Activated CD4-positive, alpha-beta memory T cell treated with anti-CD3 and anti-CD28 coated beads, Interleukin-2, amount 10 ng/mL, durations not matched to agents 7 days and 5 days (primary cell): ENCODE data around the gene ITGA7. TPM values are rescaled to one million over a fixed set of nuclear protein-coding genes. Genes with fewer than 3 reads are reported as not detected.
A peak's percentile ranks its signal among the peaks of the same experiment; 100 is the strongest.

Experiments used
- CTCF ChIA-PET: fragments of 350-600 bp; sonication (Branson Sonifier 250); formaldehyde crosslinking; loops from one replicate; lab custom pipeline; 2021; ENCODE audit warnings: antibody characterized with exemption, inconsistent platforms; lab: Charles Lee
- POLR2A ChIA-PET: fragments of 350-600 bp; sonication (Branson Sonifier 250); formaldehyde crosslinking; loops from one replicate; lab custom pipeline; 2021; ENCODE audit warnings: antibody characterized with exemption; lab: Charles Lee
- DNase-seq: peaks from one replicate; pipeline ENCODE4 v3.0.0-alpha.2; 2020
- H3K27ac Mint-ChIP-seq: one replicate; pipeline ENCODE4 v1.8.0; 2021; ENCODE audit warnings: mild to moderate bottlenecking, mixed read lengths
- H3K27me3 Mint-ChIP-seq: one replicate; pipeline ENCODE4 v1.8.0; 2021; ENCODE audit warnings: mixed read lengths
- H3K36me3 Mint-ChIP-seq: one replicate; pipeline ENCODE4 v1.8.0; 2021; ENCODE audit warnings: low read depth, mixed read lengths
- H3K4me1 Mint-ChIP-seq: one replicate; pipeline ENCODE4 v1.8.0; 2021; ENCODE audit warnings: mixed read lengths
- H3K4me3 Mint-ChIP-seq: one replicate; pipeline ENCODE4 v1.8.0; 2021; ENCODE audit warnings: mild to moderate bottlenecking, mixed read lengths
- H3K9me3 Mint-ChIP-seq: one replicate; pipeline ENCODE4 v1.8.0; 2021; ENCODE audit warnings: mixed read lengths
- total RNA-seq, 2 experiments: library from RNA; stranded (reverse); gene quantifications; one replicate each; pipeline ENCODE4 v1.2.3, GENCODE V29; 2021

The ITGA7 gene
- total RNA-seq, 2 experiments from 2014 or later = 1.9 to 2.0 TPM

DNA sequence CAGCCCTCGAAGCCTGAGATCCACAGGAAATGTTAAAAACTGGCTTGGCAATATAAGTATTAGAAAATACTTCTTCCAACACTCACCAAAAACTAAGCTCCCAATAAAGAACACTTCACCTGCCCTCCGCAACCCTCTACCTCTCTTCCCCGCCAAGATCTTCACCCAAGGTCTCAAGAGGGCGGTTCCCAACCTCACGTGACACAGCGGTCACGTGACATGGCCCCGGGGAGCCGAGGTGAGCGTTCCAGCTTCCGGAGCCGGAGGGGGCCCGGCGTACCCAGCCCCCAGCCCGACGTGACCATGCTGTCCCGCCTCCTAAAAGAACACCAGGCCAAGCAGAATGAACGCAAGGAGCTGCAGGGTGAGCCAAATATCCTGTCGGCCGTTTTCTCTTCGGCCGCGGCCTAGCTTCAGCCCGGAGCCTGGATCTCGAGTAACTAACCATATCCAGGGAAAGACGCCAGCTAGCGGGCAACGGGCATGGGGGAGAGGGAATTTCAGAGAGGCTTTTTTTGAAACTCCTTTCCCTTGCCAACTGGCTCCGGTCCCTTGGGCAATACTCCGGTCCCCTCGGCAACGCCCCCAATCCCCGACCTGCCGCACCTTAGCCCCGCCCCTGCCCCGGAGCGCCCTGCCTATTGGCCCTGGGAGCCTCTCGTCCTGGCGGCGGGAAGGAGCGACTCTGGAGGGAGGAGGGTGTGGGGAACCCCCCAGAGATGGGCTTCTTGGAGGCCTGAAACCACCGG lies 8.3 kb upstream of the ITGA7 start, which contains the start of gene BLOC1S1:
TSS of gene BLOC1S1 (plus strand) at position 214 of the 749 bp plus-strand sequence. CDS start at position 220, 6 bp downstream.
- peaks cover 54% of the 10 kb centered on the region for H3K4me1 Mint-ChIP-seq
- peak within 1 kb of the TSS; percentile 93 for H3K27ac Mint-ChIP-seq
- CTCF ChIA-PET = interaction anchor here (0.6 to 3.7 kb wide), 10 partner anchors 9 to 1711 kb away, joined by 3 to 33 read pairs (median 4); partner anchors contain the start of gene RAB5B
- POLR2A ChIA-PET = interaction anchor here (0.8 to 9.2 kb wide), 15 partner anchors 9 to 1363 kb away, joined by 3 to 84 read pairs (median 5); partner anchors contain the start of genes CD63, NCKAP1L, NEMP1 and ORMDL2
- peaks cover 10% of the 10 kb centered on the region for H3K27me3 Mint-ChIP-seq
- H3K9me3 Mint-ChIP-seq = no peaks in the 10 kb centered on the region
- peaks cover 27% of the 10 kb centered on the region for H3K36me3 Mint-ChIP-seq
- peak; percentile 95 for DNase-seq
- H3K4me3 Mint-ChIP-seq = peak within 1 kb of the TSS; percentile 94

DNA sequence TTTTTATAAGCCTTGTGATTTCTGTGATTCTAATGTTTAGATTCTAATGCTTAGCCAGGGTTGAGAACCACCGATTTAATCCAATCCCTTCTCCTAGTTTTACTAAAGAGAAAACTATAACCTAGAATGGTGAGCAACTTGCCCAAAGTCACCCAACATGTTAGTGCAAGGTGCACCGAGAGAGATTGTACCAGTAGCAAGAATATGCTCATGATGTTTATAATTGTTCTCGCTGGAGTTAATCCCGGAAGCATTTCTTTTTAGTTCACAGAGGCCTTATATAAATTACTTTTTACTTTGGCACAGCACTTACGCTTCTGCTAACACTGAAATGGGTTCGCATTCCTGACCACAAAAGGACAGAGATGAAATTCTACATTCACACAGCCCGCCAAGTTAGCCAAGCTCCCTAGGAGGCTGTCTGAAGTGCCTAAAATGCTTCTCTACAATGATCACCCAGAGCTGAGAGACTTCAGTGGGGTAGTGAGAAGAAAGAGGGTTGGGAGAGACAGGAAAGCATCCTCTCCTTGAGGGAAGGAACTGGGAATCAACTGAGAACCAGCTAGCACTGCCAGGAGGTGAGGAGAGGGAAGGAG lies 7.6 kb upstream of the ITGA7 start:
- Mint-ChIP-seq H3K4me3 (peak overlapping the region; percentile 94), H3K27me3 (peaks cover 15% of the 10 kb centered on the region)

DNA sequence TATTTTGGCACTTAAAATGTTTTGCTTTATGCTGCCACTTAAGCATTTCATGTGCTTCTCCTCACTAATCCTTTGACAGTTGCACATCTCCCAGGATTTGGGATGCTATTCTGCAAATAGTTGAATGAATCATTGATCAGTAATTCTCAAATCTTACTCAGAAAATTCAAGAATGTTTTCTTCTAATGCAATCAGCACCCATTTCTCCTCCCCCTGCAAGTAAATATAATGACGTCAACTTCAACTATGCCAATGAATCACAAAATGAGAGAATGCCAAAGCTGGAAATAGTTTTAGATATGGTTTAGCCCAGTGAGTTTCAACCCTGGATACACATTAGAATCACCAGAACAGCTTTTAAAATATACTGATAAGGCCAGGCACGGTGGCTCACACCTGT lies 6.0 kb upstream of the ITGA7 start:
- no peak overlapping the region for H3K27ac Mint-ChIP-seq
- H3K4me3 Mint-ChIP-seq = no peak overlapping the region
- peaks cover 38% of the 10 kb centered on the region for H3K4me1 Mint-ChIP-seq
- ChIA-PET CTCF (no interaction called here), POLR2A (interaction anchor here (9.2 kb wide), 1 partner anchor 16 kb away, joined by 84 read pairs; the partner anchor contains the start of gene CD63)
- H3K36me3 Mint-ChIP-seq = peaks cover 20% of the 10 kb centered on the region
- DNase-seq = no peak
- H3K9me3 Mint-ChIP-seq = no peaks in the 10 kb centered on the region
- peaks cover 29% of the 10 kb centered on the region for H3K27me3 Mint-ChIP-seq

More for the DNA sequence above, 7.6 kb upstream of the ITGA7 start:
- ChIA-PET CTCF (interaction anchor here (0.6 to 3.7 kb wide), 9 partner anchors 9 to 1712 kb away, joined by 3 to 33 read pairs (median 4); partner anchors contain the start of gene RAB5B), POLR2A (interaction anchor here (1.0 to 9.2 kb wide), 11 partner anchors 8 to 1217 kb away, joined by 3 to 84 read pairs (median 5); partner anchors contain the start of genes CD63, NCKAP1L, ORMDL2 and PA2G4)
- Mint-ChIP-seq H3K4me1 (peaks cover 47% of the 10 kb centered on the region), H3K27ac (peak overlapping the region; percentile 93), H3K9me3 (no peaks in the 10 kb centered on the region), H3K36me3 (peaks cover 27% of the 10 kb centered on the region)
- no peak for DNase-seq

DNA sequence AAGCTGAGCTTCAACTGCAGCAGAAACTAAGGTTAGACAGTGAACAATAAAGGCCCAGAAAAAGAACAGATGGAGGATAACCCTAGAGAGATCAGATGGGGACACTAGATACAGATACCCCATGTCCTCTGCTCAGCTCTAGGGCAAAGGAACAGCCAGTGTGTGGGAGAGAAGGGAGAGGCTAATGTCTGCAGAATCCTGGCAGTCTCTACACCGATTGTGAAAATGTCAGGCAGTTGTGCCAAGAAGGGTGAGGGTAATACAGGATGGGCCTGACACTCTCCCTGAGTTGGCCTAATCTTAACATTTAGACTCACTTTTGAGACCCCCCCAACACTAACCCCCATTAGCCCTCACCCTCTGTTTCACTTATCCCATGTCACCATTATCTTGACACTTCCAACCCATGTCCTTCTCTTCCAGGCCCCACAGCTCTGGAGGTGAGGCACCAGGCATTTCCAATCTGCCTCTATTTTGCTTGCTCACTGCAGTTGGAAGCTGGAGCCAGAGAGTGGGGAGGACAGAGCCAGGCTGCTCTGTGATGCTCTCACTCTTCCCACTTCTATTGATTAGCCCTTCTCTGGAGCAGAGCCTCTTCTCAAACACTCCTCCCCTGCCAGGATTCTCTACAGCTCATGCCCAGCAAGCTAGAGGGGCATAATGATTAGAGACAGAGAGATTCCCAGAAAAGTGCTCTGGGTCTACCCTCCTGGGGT lies 5.2 kb upstream of the ITGA7 start:
- no peak overlapping the region for H3K4me3 Mint-ChIP-seq
- POLR2A ChIA-PET = interaction anchor here (9.2 kb wide), 1 partner anchor 17 kb away, joined by 84 read pairs; the partner anchor contains the start of gene CD63
- no peak overlapping the region for H3K27ac Mint-ChIP-seq
- H3K4me1 Mint-ChIP-seq = peaks cover 38% of the 10 kb centered on the region
- no peaks in the 10 kb centered on the region for H3K9me3 Mint-ChIP-seq
- H3K36me3 Mint-ChIP-seq = peaks cover 11% of the 10 kb centered on the region
- CTCF ChIA-PET = no interaction called here
- no peak for DNase-seq
- peaks cover 35% of the 10 kb centered on the region for H3K27me3 Mint-ChIP-seq

DNA sequence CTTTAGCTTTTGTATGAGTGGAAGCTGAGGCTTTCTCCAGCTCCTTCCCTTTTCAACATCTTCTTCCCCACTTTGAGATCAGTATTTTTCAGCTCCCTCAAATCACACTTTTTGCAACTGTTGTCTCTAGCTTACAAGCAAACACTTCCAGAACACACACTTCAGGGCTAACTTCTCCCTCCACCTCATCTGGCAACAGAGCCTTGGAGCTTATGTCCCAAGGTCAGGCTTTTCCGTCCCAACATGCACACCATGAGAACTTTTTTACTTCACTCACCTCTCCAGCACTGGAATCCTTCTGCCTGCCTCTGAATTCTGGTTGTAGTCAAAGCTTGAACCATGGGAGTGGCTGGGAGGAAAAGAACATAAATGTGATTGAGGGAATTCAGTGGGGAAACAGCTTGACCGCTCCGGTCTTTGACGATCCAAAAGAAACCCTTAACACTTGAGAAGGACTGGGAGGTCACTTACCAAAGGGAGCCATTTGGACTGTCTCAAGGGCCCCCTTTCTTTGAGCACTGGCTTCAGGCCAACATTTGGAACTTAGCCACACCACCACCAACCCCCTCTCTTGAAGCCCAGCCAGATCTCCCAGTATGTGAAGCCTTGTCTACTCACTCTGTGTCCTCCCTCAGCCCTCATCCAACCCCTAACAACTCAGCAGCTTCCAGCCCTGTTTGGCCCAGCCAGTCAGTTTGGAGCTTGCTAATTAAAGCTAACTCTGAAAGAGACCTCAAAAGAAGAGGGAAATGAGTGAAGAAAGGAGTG lies 4.3 kb upstream of the ITGA7 start:
- DNase-seq = no peak
- no peak overlapping the region for H3K27ac Mint-ChIP-seq
- H3K4me3 Mint-ChIP-seq = no peak overlapping the region
- H3K4me1 Mint-ChIP-seq = peaks cover 33% of the 10 kb centered on the region
- H3K9me3 Mint-ChIP-seq = no peaks in the 10 kb centered on the region
- ChIA-PET CTCF (interaction anchor here (0.6 to 1.0 kb wide), 3 partner anchors 56 to 978 kb away, joined by 3 to 4 read pairs (median 3); no protein-coding TSS in a partner anchor), POLR2A (interaction anchor here (1.0 kb wide), 1 partner anchor 18 kb away, joined by 3 read pairs; no protein-coding TSS in a partner anchor)
- H3K27me3 Mint-ChIP-seq = peaks cover 41% of the 10 kb centered on the region
- peaks cover 6% of the 10 kb centered on the region for H3K36me3 Mint-ChIP-seq

DNA sequence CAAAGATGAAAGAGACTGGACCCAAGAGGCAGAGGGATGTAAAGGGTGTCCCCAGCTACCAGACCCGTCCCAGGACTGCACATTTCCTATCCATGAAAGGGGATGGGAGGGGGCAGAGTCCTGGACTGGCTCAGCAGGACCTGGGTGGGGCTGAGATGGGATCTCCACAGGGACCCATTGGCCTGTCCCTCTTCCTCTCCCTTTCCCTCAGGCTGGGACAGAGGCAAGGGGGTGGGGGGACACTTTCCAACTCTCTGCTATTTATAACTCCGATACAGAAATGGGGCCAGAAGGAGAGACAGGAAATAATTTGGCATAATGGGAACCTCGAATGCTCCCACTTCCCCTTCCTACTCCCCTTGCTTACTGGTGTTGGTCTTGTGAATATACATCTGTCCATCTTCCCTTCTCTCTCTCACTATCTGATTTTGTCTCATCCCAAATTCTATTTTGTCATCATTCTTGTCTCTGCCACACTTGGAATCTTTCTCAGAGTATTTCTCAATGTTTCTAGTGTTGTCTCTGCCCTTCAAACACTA lies 1.1 kb upstream of the ITGA7 start:
- Mint-ChIP-seq H3K27ac (no peak overlapping the region), H3K27me3 (peaks cover 48% of the 10 kb centered on the region), H3K4me3 (peak overlapping the region; percentile 75), H3K4me1 (peaks cover 19% of the 10 kb centered on the region), H3K9me3 (no peaks in the 10 kb centered on the region), H3K36me3 (no peaks in the 10 kb centered on the region)
- CTCF ChIA-PET = no interaction called here
- POLR2A ChIA-PET = no interaction called here
- DNase-seq = no peak

DNA sequence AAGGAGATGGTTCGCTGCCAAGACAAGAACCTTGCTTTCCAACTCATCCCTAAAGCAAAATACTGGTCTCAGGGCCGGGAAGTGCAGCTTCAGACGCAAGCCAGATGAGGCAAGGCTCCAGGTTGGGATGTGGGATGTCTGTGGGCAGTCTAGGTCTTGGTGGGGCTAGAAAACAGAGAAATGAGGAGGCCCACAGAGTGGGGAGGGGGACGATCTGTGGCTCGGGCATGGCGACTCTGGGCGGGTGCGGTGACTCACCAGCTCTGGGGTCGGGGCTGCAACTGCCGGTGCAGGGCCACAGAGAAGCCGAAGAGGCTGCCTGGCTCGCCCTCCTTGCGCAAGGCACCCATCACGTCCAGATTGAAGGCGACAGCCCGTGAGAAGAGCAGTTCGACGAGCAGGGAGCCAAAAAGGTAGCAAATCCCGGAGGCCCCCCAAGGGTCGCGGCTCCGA lies 459 bp downstream of the ITGA7 start:
- POLR2A ChIA-PET = interaction anchor here (1.4 kb wide), 1 partner anchor 8 kb away, joined by 6 read pairs; the partner anchor contains the start of gene BLOC1S1
- H3K27ac Mint-ChIP-seq = no peak overlapping the region
- H3K27me3 Mint-ChIP-seq = peaks cover 45% of the 10 kb centered on the region
- no peak for DNase-seq
- peaks cover 19% of the 10 kb centered on the region for H3K4me1 Mint-ChIP-seq
- H3K9me3 Mint-ChIP-seq = no peaks in the 10 kb centered on the region
- CTCF ChIA-PET = no interaction called here
- no peaks in the 10 kb centered on the region for H3K36me3 Mint-ChIP-seq
- H3K4me3 Mint-ChIP-seq = peak overlapping the region; percentile 60

DNA sequence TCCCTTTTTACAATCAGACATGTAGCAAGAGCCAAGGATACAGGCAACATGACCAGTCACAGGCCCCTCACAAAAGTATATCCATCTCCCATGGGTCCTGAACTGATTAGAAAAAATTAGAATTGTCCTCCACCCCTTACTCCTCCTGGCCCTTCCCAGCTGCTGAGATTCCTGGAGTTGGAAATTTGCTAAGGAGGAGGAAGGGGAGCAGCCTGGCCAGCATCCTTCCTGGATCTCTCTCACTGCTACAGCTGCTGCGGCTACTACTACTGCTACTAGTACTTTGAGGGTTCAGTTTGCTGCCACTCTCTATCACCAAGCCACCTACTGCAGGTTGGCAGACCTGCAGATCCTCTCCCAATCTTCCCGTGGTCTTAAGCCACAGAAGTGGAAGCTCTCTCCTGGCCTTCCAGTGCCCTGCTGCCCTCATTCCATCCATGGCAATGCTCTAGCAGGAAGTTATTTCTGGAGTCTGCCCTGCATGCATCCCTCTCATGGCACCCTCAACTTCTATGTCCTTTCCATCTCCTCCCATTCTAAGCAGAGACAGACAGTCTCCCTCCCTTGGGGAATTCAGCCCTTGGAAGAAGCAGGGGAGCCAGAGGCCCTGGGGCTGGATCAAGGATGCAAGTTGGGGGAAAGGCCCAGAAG lies 1.0 kb downstream of the ITGA7 start:
- no peak for DNase-seq
- peaks cover 39% of the 10 kb centered on the region for H3K27me3 Mint-ChIP-seq
- peak overlapping the region; percentile 60 for H3K4me3 Mint-ChIP-seq
- H3K27ac Mint-ChIP-seq = no peak overlapping the region
- CTCF ChIA-PET = interaction anchor here (1.3 to 1.7 kb wide), 2 partner anchors 9 to 51 kb away, joined by 5 to 7 read pairs; partner anchors contain the start of gene BLOC1S1
- H3K9me3 Mint-ChIP-seq = no peaks in the 10 kb centered on the region
- no peaks in the 10 kb centered on the region for H3K36me3 Mint-ChIP-seq
- POLR2A ChIA-PET = interaction anchor here (1.4 kb wide), 1 partner anchor 9 kb away, joined by 6 read pairs; the partner anchor contains the start of gene BLOC1S1
- H3K4me1 Mint-ChIP-seq = peaks cover 19% of the 10 kb centered on the region

DNA sequence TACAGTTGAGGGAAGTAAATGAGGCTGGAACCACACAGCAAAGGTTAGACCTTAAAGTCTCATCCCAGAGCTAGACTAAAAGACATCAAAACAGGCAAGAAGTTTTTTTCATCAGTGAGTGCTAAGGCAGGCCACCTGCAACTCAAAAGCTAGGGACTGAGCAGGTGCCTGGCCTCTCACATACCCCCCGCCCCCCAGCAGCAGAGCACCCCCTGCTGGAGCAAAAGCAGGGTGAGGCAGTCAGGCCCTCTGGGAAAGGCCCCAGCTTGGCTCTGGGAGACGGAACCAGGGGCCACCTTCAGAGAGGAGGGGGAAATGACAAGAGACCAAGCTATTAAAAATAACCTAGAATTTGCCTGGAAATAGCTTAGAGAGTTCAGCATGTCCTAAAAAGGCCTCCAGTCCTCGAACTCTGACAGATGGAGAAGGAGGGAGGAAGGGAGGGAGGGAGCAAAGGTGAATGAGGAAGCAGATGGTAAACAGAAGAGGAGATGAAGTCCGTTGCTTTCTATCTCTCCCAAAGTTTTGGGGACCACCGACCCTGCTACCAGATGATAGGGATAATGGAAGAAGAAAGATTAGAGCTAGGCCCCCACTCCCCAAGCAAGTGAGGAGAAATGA lies 1.8 kb downstream of the ITGA7 start:
- Mint-ChIP-seq H3K27ac (no peak overlapping the region), H3K36me3 (no peaks in the 10 kb centered on the region), H3K27me3 (peaks cover 37% of the 10 kb centered on the region)

DNA sequence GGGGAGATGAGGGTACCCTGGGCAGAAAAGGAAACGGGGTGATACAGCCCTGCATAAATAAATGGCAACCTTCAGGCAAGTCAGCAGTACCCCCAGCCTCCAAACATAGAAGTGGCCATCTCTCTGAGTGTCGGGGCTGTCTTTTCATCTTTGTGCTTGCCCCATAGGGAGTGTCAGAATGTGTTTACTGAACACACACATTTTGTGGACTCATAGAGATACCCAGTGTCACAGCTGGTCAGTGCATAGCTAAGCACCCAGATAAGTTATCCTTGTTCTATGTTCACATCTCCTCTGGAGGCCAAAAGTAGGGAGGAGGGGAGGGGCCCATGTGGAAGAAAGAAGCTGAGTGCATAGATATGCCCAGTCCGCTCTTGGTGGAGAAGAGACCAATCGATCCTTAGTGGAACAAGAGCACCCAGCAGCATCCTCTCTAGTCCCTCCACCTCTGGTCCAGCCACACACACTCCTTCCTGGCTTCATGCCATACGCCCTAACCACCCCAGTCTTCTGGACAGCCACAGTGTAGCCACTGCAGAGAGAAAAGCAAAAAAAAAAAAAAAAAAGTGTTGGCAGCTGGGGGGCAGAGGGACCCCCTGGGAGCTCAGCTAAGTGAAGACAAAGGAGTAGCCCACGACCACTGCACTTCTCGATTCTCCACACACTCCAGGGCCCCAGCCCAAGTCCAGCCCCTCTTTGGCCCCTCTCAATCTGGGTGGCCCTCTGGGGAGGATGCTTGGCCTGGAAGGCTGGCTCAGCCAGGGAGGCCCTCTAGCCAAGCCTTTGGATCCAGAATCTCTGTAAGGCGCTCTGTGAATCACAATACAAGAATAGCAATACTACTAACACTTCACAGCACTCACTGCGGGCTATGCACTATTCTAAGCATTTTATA lies 2.6 kb downstream of the ITGA7 start:
- peaks cover 19% of the 10 kb centered on the region for H3K4me1 Mint-ChIP-seq
- no peak for DNase-seq
- no peak overlapping the region for H3K4me3 Mint-ChIP-seq
- ChIA-PET CTCF (interaction anchor here (0.9 to 1.7 kb wide), 4 partner anchors 9 to 49 kb away, joined by 3 to 7 read pairs (median 4); partner anchors contain the start of gene BLOC1S1), POLR2A (no interaction called here)
- H3K36me3 Mint-ChIP-seq = no peaks in the 10 kb centered on the region
- peaks cover 32% of the 10 kb centered on the region for H3K27me3 Mint-ChIP-seq
- H3K27ac Mint-ChIP-seq = no peak overlapping the region
- H3K9me3 Mint-ChIP-seq = no peaks in the 10 kb centered on the region

More for the DNA sequence above, 1.8 kb downstream of the ITGA7 start:
- Mint-ChIP-seq H3K4me1 (peaks cover 19% of the 10 kb centered on the region), H3K9me3 (no peaks in the 10 kb centered on the region), H3K4me3 (no peak overlapping the region)
- CTCF ChIA-PET = interaction anchor here (0.9 to 1.7 kb wide), 4 partner anchors 10 to 50 kb away, joined by 3 to 7 read pairs (median 4); partner anchors contain the start of gene BLOC1S1
- no peak for DNase-seq
- POLR2A ChIA-PET = interaction anchor here (1.4 kb wide), 1 partner anchor 10 kb away, joined by 6 read pairs; the partner anchor contains the start of gene BLOC1S1
